Muscle layer of duodenum (tissue), 2 donors: ENCODE measurements around the gene NRSN2.

ENCODE experiments used
- H3K27ac ChIP-seq: one replicate; pipeline ENCODE4 v1.7.0; 2013; ENCODE audit warnings: mild to moderate bottlenecking, low read length
- H3K27me3 ChIP-seq: one replicate; pipeline ENCODE4 v1.7.0; 2013; ENCODE audit warnings: low read depth, mild to moderate bottlenecking, control low read depth, low read length
- H3K36me3 ChIP-seq, 2 donors: one replicate each; pipeline ENCODE4 v1.7.0; 2013; ENCODE audit warnings: low read length in 2 of 2, control low read depth in 1 of 2, mild to moderate bottlenecking in 1 of 2; ENCODE audit not compliant: insufficient read depth in 2 of 2, control insufficient read depth in 1 of 2
- H3K4me1 ChIP-seq, 2 donors: one replicate each; pipeline ENCODE4 v1.7.0; 2013; ENCODE audit warnings: low read length in 2 of 2, mild to moderate bottlenecking in 2 of 2, control low read depth in 1 of 2, moderate library complexity in 1 of 2; ENCODE audit not compliant: insufficient read depth in 2 of 2, control insufficient read depth in 1 of 2
- H3K4me3 ChIP-seq, 2 donors: one replicate each; pipeline ENCODE4 v1.7.0; 2013; ENCODE audit warnings: low read length in 2 of 2, low read depth in 1 of 2, mild to moderate bottlenecking in 1 of 2
- H3K9me3 ChIP-seq, 2 donors: one replicate each; pipeline ENCODE4 v1.7.0; 2013; ENCODE audit warnings: low read length in 2 of 2, control low read depth in 1 of 2, mild to moderate bottlenecking in 1 of 2; ENCODE audit not compliant: control insufficient read depth in 1 of 2
- donor health status: healthy.

The NRSN2 gene

GRCh38 chr20:310645-311044 lies 36.3 kb upstream of the NRSN2 start:
- peak overlapping the region; percentile 54 to 73 for H3K4me3 ChIP-seq
- H3K4me1 ChIP-seq = peaks cover 0 to 11% of the 10 kb centered on the region in 2 donors
- peaks cover 0 to 4% of the 10 kb centered on the region in 2 donors for H3K36me3 ChIP-seq
- no peaks in the 10 kb centered on the region for H3K27me3 ChIP-seq
- no peak overlapping the region for H3K27ac ChIP-seq
- H3K9me3 ChIP-seq = no peaks in the 10 kb centered on the region

- Histone ChIP-seq H3K27me3 (no peaks in the 10 kb centered on the region), H3K4me3 (no peak overlapping the region), H3K9me3 (no peaks in the 10 kb centered on the region), H3K4me1 (peaks cover 0 to 11% of the 10 kb centered on the region in 2 donors), H3K27ac (no peak overlapping the region), H3K36me3 (peaks cover 0 to 4% of the 10 kb centered on the region in 2 donors)
Observed at GRCh38 chr20:311609-312008, 35.3 kb upstream of the NRSN2 start.

- Histone ChIP-seq H3K4me3 (no peak overlapping the region), H3K27me3 (no peaks in the 10 kb centered on the region), H3K9me3 (no peaks in the 10 kb centered on the region), H3K27ac (no peak overlapping the region), H3K36me3 (peaks cover 0 to 4% of the 10 kb centered on the region in 2 donors), H3K4me1 (peaks cover 0 to 11% of the 10 kb centered on the region in 2 donors)
Observed at GRCh38 chr20:312067-312466, 34.8 kb upstream of the NRSN2 start.

GRCh38 chr20:312866-313265 lies 34.0 kb upstream of the NRSN2 start:
- Histone ChIP-seq H3K36me3 (peaks cover 0 to 4% of the 10 kb centered on the region in 2 donors), H3K27ac (no peak overlapping the region), H3K4me3 (no peak overlapping the region), H3K27me3 (no peaks in the 10 kb centered on the region), H3K9me3 (no peaks in the 10 kb centered on the region), H3K4me1 (peaks cover 0 to 11% of the 10 kb centered on the region in 2 donors)

GRCh38 chr20:313402-313801 lies 33.5 kb upstream of the NRSN2 start:
- H3K27me3 ChIP-seq = no peaks in the 10 kb centered on the region

GRCh38 chr20:313948-314347 lies 33.0 kb upstream of the NRSN2 start:
- no peak overlapping the region for H3K4me3 ChIP-seq
- H3K27ac ChIP-seq = no peak overlapping the region
- H3K4me1 ChIP-seq = peaks cover 0 to 11% of the 10 kb centered on the region in 2 donors
- H3K27me3 ChIP-seq = no peaks in the 10 kb centered on the region
- H3K9me3 ChIP-seq = no peaks in the 10 kb centered on the region
- H3K36me3 ChIP-seq = peaks cover 0 to 4% of the 10 kb centered on the region in 2 donors

More at GRCh38 chr20:313402-313801, 33.5 kb upstream of the NRSN2 start:
- no peaks in the 10 kb centered on the region for H3K9me3 ChIP-seq
- peaks cover 0 to 4% of the 10 kb centered on the region in 2 donors for H3K36me3 ChIP-seq
- H3K4me3 ChIP-seq = no peak overlapping the region
- no peak overlapping the region for H3K27ac ChIP-seq
- peaks cover 0 to 11% of the 10 kb centered on the region in 2 donors for H3K4me1 ChIP-seq

GRCh38 chr20:316316-317068 lies 30.4 kb upstream of the NRSN2 start:
- H3K4me3 ChIP-seq = no peak overlapping the region
- no peaks in the 10 kb centered on the region for H3K4me1 ChIP-seq
- H3K27me3 ChIP-seq = no peaks in the 10 kb centered on the region
- no peaks in the 10 kb centered on the region for H3K36me3 ChIP-seq
- no peak overlapping the region for H3K27ac ChIP-seq
- no peaks in the 10 kb centered on the region for H3K9me3 ChIP-seq

- Histone ChIP-seq H3K9me3 (no peaks in the 10 kb centered on the region), H3K27me3 (no peaks in the 10 kb centered on the region), H3K36me3 (no peaks in the 10 kb centered on the region), H3K27ac (peak overlapping the region; percentile 85), H3K4me3 (peak overlapping the region; percentile 76 to 86), H3K4me1 (peaks cover 0 to 21% of the 10 kb centered on the region in 2 donors)
Observed at GRCh38 chr20:324177-325044, 22.5 kb upstream of the NRSN2 start.

- H3K4me3 ChIP-seq = peak within 1 kb of the TSS; percentile 76 to 86
- H3K9me3 ChIP-seq = no peaks in the 10 kb centered on the region
- peaks cover 0 to 27% of the 10 kb centered on the region in 2 donors for H3K4me1 ChIP-seq
- no peaks in the 10 kb centered on the region for H3K36me3 ChIP-seq
- H3K27me3 ChIP-seq = no peaks in the 10 kb centered on the region
- H3K27ac ChIP-seq = peak within 1 kb of the TSS; percentile 85
Observed at GRCh38 chr20:325045-325888, 21.6 kb upstream of the NRSN2 start, which contains the start of gene SOX12. SOX12 (plus strand) TSS chr20:325552; CDS start chr20:325925, 373 bp downstream.

- Histone ChIP-seq H3K4me3 (peak overlapping the region; percentile 68 to 86), H3K36me3 (no peaks in the 10 kb centered on the region), H3K27ac (no peak overlapping the region), H3K4me1 (peaks cover 0 to 30% of the 10 kb centered on the region in 2 donors), H3K9me3 (no peaks in the 10 kb centered on the region), H3K27me3 (no peaks in the 10 kb centered on the region)
Observed at GRCh38 chr20:325889-326644, 20.8 kb upstream of the NRSN2 start.
